ENCODE results near the gene NCOA5.

NCOA5 gene

GRCh38 chr20:46040902-46041535 lies 48.7 kb downstream of the NCOA5 start:
- FAIRE-seq, result no peak
- no peak for DNase-seq (ENCODE audit: insufficient read length, low spot score)
- TF ChIP-seq, protein P1, sequence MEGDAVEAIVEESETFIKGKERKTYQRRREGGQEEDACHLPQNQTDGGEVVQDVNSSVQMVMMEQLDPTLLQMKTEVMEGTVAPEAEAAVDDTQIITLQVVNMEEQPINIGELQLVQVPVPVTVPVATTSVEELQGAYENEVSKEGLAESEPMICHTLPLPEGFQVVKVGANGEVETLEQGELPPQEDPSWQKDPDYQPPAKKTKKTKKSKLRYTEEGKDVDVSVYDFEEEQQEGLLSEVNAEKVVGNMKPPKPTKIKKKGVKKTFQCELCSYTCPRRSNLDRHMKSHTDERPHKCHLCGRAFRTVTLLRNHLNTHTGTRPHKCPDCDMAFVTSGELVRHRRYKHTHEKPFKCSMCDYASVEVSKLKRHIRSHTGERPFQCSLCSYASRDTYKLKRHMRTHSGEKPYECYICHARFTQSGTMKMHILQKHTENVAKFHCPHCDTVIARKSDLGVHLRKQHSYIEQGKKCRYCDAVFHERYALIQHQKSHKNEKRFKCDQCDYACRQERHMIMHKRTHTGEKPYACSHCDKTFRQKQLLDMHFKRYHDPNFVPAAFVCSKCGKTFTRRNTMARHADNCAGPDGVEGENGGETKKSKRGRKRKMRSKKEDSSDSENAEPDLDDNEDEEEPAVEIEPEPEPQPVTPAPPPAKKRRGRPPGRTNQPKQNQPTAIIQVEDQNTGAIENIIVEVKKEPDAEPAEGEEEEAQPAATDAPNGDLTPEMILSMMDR (IDR thresholded peaks at IDR 0.05; ENCODE audit: insufficient read depth, missing control alignments), result no peak

DNA sequence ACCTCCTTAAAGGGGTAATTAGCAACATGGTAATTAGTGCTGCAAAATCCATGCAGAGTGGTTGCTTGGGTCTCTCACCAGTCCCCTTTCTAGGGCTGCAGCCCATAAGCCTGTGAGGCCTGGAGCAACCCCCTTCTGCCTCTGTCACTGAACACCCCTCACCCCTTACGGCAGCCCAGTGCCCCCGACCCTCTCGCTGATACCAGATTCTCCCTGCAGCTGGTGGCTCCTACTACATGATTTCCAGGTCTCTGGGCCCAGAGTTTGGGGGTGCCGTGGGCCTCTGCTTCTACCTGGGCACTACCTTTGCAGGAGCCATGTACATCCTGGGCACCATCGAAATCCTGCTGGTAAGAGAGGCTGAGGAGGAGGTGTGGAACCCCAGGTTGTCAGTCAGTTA lies 52.7 kb downstream of the NCOA5 start:
- no peak for DNase-seq (ENCODE audit: insufficient read length, low spot score)
- no peak for FAIRE-seq
- TF ChIP-seq, protein P1 (IDR thresholded peaks at IDR 0.05; ENCODE audit: insufficient read depth, missing control alignments), result no peak

DNA sequence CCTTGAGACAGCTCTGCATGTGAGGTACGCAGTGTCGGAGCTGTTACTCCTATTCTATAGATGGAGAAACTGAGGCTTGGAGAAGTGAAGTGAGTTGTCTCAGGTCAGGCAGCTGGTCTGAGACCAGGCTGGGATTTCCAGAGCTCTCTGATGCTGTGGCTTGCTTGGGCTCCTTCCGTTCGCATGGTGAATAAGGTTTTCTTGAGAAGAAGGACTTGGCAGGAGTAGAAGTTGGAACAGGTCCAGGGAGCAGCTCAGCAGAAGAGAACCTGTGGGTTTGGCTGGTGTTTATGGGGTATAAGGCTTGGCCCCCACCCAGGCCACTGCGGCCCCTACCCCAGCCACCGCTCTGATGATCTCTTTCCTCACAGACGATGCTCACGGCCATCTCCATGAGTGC lies 53.4 kb downstream of the NCOA5 start:
- no peak for DNase-seq (ENCODE audit: insufficient read length, low spot score)
- TF ChIP-seq, protein P1 (IDR thresholded peaks at IDR 0.05; ENCODE audit: insufficient read depth, missing control alignments), result no peak
- no peak for FAIRE-seq

DNA sequence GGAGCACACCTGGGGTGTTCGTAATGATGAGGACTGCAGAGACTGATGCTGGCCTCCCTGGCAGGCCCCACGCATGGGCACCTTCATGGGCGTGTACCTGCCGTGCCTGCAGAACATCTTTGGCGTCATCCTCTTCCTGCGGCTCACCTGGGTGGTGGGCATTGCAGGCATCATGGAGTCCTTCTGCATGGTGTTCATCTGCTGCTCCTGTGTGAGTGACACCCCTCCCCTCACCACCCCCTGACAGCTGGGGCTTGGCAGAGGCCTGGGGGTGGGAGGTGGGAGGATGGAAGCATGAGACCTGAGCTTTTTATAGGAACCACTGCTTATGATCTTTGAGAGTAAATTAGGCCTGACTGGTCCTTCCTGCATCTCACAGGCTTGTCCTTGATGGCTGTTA lies 54.0 kb downstream of the NCOA5 start:
- TF ChIP-seq, protein P1 (IDR thresholded peaks at IDR 0.05; ENCODE audit: insufficient read depth, missing control alignments), result no peak
- DNase-seq (ENCODE audit: insufficient read length, low spot score) (no peak), FAIRE-seq (no peak)

DNA sequence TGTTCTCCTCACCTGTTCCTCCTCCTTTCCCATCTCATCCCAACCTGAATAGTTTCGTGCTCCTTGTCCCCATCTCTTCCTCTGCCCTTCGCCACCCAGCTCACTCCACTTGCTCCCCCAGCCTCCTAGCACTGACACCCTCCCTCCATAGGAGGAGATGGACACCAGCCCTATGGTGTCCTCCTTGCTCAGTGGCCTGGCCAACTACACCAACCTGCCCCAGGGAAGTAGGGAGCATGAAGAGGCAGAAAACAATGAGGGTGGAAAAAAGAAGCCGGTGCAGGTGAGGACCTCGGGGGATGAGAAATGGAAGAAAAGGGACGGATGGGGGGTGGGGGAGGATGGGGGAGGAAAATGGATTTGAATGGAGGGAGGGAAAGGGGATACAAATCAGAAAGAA lies 54.5 kb downstream of the NCOA5 start:
- TF ChIP-seq, protein P1 (IDR thresholded peaks at IDR 0.05; ENCODE audit: insufficient read depth, missing control alignments), result no peak
- DNase-seq (ENCODE audit: insufficient read length, low spot score) (no peak), FAIRE-seq (no peak)

- DNase-seq (ENCODE audit: insufficient read length, low spot score), result no peak
- no peak for FAIRE-seq
- TF ChIP-seq, protein P1 (IDR thresholded peaks at IDR 0.05; ENCODE audit: insufficient read depth, missing control alignments), result no peak
Measured at GRCh38 chr20:46034039-46034438, 55.7 kb downstream of the NCOA5 start.

GRCh38 chr20:46031701-46032254 lies 58.0 kb downstream of the NCOA5 start:
- FAIRE-seq (no peak), DNase-seq (ENCODE audit: insufficient read length, low spot score) (peak; percentile 80)
- TF ChIP-seq, protein P1 (IDR thresholded peaks at IDR 0.05; ENCODE audit: insufficient read depth, missing control alignments), result no peak

All from D721Med (cell line).